ENCODE data around the gene FRYL.

- no peak for TF ChIP-seq CEBPZ (IDR thresholded peaks at IDR 0.05; ENCODE audit: low read length)
- TF ChIP-seq PCBP1 (IDR thresholded peaks at IDR 0.05; ENCODE audit: borderline replicate concordance, low read depth, low read length): no peak
- no peak for TF ChIP-seq FOXO4 (CRISPR knock-in tag; conservative IDR thresholded peaks at IDR 0.05)
- TF ChIP-seq PBX3 (CRISPR knock-in tag; IDR thresholded peaks at IDR 0.05; ENCODE audit: borderline replicate concordance): no peak
- no peak for TF ChIP-seq SAFB2 (CRISPR knock-in tag; IDR thresholded peaks at IDR 0.05; ENCODE audit: borderline replicate concordance, low read depth)
- no peak for TF ChIP-seq ZNF512 (CRISPR knock-in tag; IDR thresholded peaks at IDR 0.05)
Measured at GRCh38 chr4:48664938-48665337, 115.1 kb downstream of the FRYL start.

Data from HepG2 (cell line).